Brain microvascular endothelial cell (primary cell): ENCODE data around the gene NUDT3.
A peak's percentile ranks its signal among the peaks of the same experiment; 100 is the strongest.

ENCODE experiments used
- DNase-seq: peaks from one replicate; pipeline ENCODE4 v3.0.0-alpha.2; 2020
- H3K27ac ChIP-seq: fragments of 250-450 bp; sonication (Bioruptor Pico); 2 replicates; pipeline ENCODE4 v1.5.1; 2020; ENCODE audit warnings: mild to moderate bottlenecking, moderate library complexity
- H3K27me3 ChIP-seq: fragments of 250-450 bp; sonication (Bioruptor Pico); replicated peaks from 2 replicates; pipeline ENCODE4 v1.5.1; 2020; ENCODE audit warnings: mild to moderate bottlenecking
- H3K36me3 ChIP-seq: fragments of 250-450 bp; sonication (Bioruptor Pico); replicated peaks from 2 replicates; pipeline ENCODE4 v1.5.1; 2020; ENCODE audit warnings: mild to moderate bottlenecking
- H3K4me3 ChIP-seq: 2 replicates; pipeline ENCODE4 v1.5.1; 2011; ENCODE audit warnings: low read depth, mild to moderate bottlenecking, control low read depth, low read length, moderate library complexity
- in situ Hi-C: cut with HindIII; loops from 2 replicates; pipeline ENCODE4 v1.10.0; 2017; ENCODE audit warnings: low sequenced_read_pairs, low pct_ligation_motif_present
- TF ChIP-seq, protein P1 (sequence below): IDR thresholded peaks from 2 replicates; pipeline ENCODE4 v1.5.1; 2011; ENCODE audit warnings: low read depth, mild to moderate bottlenecking, moderate library complexity, low read length, control low read depth, inconsistent platforms; ENCODE audit errors: missing control alignments

NUDT3 gene

DNA sequence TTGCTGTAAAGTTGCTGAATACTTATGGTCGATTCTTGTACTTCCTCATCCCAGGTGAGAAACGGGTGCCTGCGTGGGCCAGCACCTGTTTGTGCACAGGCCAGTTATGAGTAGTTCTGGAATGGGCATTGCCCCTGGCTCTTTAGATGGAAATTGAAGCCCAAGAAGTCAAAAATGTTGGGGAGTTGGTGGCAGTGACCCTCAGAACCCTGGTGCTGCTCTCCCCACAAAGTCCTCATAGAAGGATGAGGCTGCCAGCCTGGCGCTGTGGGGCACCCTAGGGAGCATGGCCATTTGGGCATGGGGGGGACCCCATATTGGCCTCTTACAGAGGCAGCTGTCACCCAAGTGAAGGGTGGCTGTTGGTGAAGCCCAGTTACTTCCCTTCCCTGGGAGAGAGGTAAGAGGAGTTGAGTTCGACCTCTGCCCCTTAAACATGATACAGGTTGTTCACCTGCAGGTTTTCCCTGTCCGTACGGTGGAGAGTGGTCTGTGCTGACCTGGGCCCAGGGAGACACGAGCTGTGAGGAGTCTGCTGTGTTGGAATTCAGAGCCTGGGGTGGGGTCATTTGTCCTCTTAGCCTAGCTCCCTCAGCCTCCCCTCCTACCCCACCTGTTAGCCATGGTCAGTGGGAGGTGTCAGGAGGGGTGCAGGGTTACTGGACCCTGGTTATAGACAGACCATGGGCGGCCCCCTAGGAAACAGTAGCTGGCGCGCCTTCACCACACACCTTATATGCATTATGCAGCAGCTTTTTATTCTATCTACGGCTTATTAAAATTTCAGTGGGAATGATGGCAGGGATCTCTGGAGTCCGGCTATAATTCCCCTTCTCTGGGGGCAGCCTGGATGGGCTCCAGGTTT lies 150.9 kb downstream of the NUDT3 start:
- H3K27me3 ChIP-seq = no peaks in the 10 kb centered on the region
- H3K27ac ChIP-seq = no peak overlapping the region
- peaks cover 29% of the 10 kb centered on the region for H3K36me3 ChIP-seq
- in situ Hi-C loops = no loop called here
- DNase-seq = no peak
- TF ChIP-seq, protein P1, sequence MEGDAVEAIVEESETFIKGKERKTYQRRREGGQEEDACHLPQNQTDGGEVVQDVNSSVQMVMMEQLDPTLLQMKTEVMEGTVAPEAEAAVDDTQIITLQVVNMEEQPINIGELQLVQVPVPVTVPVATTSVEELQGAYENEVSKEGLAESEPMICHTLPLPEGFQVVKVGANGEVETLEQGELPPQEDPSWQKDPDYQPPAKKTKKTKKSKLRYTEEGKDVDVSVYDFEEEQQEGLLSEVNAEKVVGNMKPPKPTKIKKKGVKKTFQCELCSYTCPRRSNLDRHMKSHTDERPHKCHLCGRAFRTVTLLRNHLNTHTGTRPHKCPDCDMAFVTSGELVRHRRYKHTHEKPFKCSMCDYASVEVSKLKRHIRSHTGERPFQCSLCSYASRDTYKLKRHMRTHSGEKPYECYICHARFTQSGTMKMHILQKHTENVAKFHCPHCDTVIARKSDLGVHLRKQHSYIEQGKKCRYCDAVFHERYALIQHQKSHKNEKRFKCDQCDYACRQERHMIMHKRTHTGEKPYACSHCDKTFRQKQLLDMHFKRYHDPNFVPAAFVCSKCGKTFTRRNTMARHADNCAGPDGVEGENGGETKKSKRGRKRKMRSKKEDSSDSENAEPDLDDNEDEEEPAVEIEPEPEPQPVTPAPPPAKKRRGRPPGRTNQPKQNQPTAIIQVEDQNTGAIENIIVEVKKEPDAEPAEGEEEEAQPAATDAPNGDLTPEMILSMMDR = no peak
- H3K4me3 ChIP-seq = no peak overlapping the region

DNA sequence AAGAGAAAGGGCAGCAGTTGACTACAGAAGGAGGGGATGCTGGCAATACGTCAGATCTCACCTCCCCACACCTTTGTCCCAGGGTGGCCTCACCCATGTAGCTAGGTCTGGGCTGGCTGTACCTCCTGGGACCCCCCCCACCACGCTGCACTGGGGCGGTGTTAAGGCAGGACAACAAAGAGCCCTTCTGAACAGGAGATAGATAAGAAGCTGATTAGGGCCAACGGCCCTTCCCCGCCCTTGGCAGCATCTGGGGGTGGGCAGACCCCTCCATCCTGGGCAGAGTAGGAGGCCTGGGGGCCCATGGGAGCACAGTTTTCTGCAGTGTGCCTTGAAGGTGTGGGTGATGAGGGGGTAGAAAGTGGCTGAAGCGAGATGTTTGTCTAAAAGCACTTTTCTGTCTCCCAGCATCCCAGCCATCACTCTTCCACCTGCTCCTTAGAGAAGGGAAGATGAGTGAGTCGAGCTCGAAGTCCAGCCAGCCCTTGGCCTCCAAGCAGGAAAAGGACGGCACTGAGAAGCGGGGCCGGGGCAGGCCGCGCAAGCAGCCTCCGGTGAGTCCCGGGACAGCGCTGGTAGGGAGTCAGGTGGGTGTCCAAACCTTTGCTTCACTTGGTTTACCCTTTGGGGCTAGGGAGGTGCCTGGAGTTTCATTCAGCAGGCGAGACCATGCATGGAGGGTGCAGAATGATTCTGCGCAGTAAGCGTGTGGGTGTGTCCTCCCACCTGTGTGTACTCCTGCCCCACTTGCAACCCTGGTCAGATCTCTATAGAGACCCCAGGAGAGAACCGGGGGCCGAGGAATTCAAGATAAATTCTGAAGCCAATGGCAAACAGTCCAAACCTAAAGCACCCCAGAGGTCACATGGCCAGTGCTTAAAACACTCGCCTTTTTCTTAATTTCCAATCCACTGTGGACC lies 151.9 kb downstream of the NUDT3 start:
- peaks cover 26% of the 10 kb centered on the region for H3K36me3 ChIP-seq
- H3K4me3 ChIP-seq = peak overlapping the region; percentile 82
- TF ChIP-seq, protein P1 = no peak
- no peak overlapping the region for H3K27ac ChIP-seq
- in situ Hi-C loops = no loop called here
- no peak for DNase-seq
- no peaks in the 10 kb centered on the region for H3K27me3 ChIP-seq

DNA sequence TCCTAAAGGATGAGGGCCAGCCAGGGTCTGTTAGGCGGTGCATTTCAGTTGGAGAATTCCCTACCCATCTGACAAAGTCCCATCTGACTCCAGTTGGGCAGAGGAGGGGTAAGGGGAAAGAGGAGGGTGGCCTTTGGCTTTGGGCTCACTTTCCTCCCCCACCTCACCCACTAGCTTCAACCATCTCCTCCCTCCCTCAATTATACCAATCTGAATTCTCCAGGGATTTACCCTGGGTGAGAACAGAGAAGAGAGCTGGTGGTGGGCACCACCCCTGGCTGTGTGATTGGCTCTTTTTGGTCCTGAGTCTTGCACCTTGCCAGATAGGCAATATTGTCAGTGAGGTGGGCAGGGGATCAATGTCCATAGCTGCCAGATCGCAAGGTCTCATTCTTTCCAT lies 152.6 kb downstream of the NUDT3 start:
- TF ChIP-seq, protein P1 = no peak
- H3K4me3 ChIP-seq = peak overlapping the region; percentile 82
- DNase-seq = no peak
- no peak overlapping the region for H3K27ac ChIP-seq
- in situ Hi-C loops = no loop called here
- H3K27me3 ChIP-seq = no peaks in the 10 kb centered on the region
- peaks cover 26% of the 10 kb centered on the region for H3K36me3 ChIP-seq

DNA sequence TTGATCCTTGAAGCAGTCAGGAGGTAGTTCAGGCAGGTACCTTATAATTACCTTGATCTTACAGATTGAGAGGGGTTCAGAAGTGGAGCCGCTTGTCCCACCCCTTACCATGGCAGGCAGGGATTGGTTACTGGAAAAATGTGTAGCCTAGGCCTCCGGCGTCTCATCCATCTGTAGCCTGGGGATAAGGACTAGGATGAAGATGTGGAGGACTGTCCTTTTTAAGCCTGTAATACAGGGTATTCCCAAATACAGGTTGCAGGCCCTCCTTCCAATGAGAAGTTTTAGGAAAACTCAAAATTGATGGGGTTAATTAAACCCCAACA lies 153.0 kb downstream of the NUDT3 start:
- no peaks in the 10 kb centered on the region for H3K27me3 ChIP-seq
- TF ChIP-seq, protein P1 = no peak
- in situ Hi-C loops = no loop called here
- H3K27ac ChIP-seq = no peak overlapping the region
- DNase-seq = no peak
- H3K36me3 ChIP-seq = peaks cover 26% of the 10 kb centered on the region
- H3K4me3 ChIP-seq = peak overlapping the region; percentile 82

DNA sequence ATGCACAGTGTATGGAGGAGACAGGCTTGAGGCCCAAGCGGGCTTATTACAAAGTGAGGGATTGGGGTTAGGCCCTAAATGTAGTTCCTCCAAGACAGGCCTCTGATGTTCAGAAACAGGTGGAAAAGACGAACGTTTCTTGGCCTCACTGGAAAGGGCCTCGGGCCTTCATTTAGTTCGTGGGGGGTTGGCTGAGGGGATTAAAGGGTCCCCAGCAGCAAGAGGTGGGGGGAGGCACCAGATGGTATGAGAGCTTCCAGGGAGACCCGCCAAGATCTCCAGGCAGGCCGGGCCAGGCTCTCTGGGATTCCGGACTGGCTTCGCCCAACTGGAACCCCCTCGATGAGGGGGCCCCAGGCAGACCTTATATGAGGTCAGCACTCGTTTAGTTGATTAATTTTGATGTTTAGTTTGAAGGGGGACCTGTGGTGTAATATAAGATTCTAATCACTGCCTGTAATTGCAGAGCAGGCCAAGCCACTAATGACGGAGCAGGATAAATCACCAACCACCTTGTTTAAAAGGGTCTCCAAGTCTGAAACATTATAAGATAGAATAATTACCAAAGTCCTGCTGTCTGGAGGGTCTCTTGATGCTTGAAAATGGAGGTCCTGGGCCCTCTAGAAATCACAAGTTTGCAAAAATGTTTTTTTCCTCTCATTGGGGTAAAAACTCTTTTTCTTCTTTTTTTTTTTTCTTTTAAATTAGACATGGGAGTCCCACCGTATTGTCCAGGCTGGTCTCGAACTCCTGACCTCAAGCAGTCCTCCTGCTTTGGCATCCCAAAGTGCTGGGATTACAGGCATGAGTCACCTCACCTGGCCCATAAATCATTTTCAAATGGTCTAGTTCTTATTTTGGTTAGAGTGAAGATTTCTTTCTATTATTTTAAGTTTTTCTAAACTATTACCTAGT lies 153.6 kb downstream of the NUDT3 start:
- DNase-seq = no peak
- Histone ChIP-seq H3K4me3 (peak overlapping the region; percentile 82), H3K36me3 (peaks cover 26% of the 10 kb centered on the region), H3K27me3 (no peaks in the 10 kb centered on the region), H3K27ac (no peak overlapping the region)
- in situ Hi-C loops = no loop called here
- TF ChIP-seq, protein P1 = no peak
